HG02885 (cell line): Measurements from ENCODE around the gene EFCAB11.
"Not testable (repeated sequence)": the region's sequence is repeated elsewhere in the genome, so short reads cannot be mapped to it uniquely, and the experiment has no call there.

Experiments
- ATAC-seq: cut with Tn5 transposase; IDR thresholded peaks from one replicate; pipeline ENCODE4 v1.9.1; 2021; ENCODE audit warnings: mild to moderate bottlenecking; ENCODE audit not compliant: unreplicated experiment, poor library complexity

EFCAB11 gene

DNA sequence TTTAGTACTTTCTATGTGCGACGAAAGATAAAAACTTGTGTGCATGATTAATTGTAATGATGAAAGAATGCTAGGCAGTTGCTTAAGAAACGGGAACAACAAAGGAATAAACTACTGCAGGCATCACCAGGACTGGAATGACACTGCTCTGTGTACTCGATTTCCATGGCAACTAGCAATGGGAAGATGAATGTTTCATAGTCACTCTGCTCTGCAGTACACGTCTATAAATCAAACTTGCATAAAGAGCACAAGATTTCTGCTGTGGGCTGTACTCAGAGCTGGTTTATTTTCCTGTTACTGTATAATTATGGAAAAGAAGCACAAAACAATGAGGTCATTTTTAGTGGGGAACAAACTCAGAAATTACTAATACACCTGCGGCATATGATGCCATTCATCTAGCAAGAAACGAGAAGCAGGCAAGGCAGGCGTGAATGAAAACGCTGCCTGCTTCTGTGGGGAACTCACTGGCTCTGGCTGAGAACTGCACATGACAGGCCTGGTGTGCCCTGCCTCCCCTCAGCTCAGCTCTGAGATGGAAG lies 41.8 kb downstream of the EFCAB11 start:
- no peak for ATAC-seq

DNA sequence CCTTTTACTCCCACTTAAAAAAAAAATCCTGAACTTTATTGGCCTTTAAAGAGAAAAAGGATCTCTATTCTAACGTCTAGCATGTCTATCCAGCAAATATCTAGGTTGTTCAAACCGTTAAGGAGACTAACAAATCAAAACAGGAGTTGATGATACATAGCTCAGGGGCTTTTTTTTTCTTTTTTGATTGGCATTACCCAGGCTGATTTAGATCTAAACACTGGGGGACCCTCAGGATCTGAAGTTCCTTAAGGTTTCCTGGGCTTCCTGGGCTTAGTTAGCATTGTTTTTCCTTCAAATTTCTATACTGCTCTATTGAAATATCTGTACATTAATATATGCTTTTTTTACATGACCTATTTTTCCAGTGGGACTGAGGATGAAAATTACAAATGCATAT lies 42.3 kb downstream of the EFCAB11 start:
- no peak for ATAC-seq

DNA sequence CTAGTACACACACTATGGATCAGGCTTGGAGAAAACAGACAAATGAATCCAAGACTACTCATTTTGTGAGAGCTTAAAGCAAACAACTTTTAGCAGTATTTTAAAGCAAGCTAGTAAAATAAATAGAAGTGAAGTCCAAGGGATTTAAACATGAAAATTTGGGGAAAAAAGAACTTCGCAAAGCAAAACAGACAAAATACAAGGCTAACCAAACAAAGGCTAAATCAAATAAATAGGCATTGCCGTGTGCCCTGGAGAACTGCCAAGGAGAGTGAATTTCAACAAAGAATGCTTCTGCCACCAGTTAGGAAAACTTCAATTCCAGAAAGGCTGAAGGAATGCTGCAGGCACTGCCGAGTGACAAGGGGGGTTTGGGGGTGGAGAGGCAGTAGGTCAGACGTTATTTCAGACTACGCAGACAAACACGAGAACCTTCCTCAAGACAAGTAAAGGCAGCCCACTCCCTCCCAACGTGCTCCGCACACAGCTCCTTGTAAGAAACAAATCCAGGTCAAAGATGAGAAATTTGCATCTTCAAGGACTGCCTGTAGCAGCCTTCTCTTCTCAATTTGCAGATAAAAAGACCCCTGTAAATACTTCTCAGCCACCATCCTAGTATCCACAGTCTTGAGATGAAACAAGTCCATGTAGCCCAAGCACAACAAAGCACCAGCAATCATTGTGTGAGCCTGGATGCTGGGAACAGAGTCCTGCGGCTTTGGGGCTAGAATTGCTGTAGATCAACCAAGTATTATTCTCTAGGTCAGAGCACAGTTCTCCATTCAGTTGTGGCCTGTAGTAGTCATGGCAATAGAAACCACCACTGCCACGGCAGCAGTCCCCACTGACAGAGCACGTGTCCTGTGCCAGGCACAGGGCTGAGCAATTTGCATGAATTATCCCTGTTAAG lies 43.3 kb downstream of the EFCAB11 start:
- no peak for ATAC-seq

DNA sequence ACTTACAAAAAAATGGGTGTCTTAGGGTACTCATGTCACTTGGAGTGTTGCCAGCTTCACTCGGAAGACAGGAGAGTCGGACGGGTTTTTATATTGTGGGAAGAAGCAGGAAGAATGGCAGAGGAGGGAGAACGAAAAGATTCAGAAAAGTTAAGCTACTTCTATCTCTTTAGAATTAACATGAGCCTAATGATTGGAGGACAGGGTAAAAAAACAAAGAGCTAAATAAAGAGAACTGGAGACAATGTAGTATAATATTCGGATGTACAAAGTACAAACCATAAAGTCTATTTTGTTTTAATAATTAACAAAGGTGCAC lies 43.9 kb downstream of the EFCAB11 start:
- no peak for ATAC-seq

DNA sequence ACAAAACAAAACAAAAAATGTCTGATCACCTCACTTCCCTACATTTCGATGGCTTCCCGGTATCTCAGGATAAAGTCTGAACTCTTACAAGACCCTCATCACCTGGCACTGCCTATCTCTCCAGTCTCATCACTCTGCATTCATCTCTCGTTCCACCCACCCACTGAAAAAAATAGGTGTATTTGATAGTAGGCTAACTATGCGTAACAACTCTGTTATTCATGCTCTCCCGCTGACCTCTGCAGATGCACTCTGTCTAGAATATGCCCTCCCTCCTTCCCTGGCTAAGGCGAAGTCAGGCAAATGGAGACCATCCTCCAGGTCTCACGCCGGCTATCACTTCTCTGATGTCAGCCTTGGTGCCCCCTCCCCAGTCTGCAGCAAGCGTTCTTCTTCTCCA lies 44.9 kb downstream of the EFCAB11 start:
- no peak for ATAC-seq

DNA sequence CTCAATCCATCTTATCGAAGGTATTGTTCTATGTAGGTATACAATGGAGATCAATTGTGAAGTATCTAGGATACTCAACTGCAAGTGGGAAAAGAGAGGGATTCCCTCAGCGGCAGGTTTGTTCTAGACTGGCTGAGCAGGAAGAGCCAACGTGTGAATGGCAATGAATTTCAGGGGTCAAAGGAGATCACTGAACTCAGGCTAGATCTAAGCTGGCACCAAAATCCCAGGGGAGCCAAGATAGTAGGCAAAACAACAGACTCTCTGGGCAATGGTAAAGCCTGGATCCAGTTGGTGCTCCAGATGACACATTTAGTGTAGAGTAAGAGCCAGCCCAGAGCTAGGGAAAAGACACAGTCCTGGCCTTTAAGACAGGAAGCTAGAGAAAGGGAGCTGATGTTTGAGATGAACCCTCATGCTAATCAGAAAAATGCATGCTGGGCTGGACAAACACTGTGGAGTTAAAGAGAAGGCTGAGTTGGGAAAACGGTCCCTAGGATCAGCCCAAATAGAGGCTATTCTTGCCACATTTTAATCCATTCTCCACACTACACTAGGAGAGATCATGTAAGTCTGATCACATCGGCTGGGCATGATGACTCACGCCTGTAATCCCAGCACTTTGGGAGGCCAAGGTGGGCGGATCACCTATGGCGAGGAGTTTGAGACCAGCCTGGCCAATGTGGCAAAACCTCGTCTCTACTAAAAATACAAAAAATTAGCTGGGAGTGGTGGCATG lies 45.6 kb downstream of the EFCAB11 start:
- no peak for ATAC-seq

DNA sequence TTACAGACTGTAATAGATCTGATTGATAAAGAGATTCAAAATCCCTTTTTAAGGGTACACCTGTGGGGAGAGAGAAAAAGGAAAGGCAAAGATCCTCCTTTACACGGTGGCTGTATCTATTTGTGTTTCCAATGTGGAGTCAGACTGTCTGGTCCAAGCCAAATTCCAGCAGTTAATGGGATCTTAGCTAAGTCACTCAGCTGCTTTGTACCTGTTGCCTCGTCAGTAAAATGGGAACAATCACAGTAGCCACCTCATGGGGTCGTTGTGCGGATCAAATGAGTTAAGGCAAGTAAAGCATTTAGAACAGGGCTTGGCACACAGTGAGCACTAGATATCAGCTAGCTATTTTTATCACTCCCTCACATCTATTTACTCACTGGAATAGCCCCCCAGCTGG lies 46.9 kb downstream of the EFCAB11 start:
- no peak for ATAC-seq

DNA sequence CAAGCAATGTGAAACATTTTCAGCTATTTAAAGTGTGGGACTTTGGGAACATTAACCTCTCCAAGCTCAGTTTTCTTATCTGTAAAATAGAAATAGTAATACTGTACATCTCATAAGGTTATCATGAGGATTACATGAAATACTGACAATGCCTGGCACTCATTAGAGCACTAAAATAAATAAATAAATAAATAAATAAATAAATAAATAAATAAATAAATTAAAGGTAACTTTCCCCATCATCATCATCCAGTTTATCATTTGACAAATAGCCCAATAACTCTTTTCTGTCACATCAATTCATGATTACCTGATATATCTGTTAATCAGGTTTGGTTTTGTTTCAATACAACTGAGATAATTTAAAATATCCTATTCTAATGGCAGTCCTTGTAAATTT lies 48.5 kb downstream of the EFCAB11 start:
- no peak for ATAC-seq

DNA sequence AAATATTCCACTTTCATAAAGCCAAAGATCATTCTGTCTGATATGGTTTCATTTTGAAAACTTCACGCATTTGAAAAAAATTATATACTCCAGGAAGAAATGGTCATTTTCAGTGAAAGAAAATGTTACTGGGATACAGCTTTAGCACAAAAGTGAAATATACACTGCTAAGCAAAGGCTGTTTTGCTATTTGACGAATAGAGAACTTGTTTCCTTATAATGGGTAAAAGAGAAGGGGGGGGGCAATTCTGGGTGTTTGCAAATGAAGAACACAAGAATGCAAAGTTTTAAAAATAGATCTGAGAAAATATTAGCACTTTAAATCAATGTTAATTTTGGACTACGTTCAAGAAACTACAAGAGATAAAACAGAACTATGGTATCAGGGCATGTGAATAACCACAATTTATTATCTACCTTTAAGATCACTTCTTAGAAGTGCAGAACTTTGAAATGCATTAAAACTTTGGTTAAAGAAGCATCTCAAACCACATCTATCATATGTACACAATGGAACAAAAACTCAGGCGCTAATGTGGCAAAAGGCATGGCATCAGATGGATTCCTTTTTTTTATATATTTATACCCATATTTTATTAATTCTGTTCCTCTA lies 51.1 kb downstream of the EFCAB11 start:
- ATAC-seq: no peak

DNA sequence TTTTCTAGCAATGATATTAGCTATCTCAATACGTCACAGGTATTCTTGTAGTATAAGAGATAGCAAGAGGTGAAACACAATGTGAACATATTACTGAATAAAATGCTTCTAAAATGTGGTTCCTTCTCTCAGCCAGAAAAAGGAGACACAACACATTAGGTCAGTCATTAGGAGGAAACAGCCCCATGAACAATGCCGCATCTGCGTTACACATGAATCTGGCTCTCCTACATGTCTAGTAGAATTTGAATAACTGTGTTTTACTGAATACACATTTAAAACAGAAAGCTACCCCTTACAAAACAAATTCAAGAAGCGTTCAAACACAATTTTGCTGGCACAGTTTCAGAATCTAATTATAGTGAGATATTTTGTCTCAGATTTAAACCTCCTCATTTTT lies 51.6 kb downstream of the EFCAB11 start:
- no peak for ATAC-seq

DNA sequence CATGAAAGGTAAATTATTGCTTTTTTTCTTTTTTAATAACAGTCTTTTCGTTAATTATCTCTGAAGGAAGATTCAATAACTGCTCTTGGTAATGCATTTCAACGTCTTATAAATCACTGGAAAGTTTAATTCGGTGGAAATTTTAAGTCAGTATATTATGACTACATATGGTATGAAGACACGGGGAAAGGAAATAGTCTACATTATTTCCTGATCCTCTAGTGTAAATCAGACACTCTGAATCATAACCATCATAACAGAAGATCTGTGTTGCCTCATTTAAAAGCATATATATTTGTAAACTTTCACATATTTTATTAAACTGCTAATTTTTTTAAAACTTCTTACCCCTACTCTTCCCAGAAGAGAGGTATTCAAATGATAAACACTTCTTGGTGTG lies 53.7 kb downstream of the EFCAB11 start:
- ATAC-seq: no peak

DNA sequence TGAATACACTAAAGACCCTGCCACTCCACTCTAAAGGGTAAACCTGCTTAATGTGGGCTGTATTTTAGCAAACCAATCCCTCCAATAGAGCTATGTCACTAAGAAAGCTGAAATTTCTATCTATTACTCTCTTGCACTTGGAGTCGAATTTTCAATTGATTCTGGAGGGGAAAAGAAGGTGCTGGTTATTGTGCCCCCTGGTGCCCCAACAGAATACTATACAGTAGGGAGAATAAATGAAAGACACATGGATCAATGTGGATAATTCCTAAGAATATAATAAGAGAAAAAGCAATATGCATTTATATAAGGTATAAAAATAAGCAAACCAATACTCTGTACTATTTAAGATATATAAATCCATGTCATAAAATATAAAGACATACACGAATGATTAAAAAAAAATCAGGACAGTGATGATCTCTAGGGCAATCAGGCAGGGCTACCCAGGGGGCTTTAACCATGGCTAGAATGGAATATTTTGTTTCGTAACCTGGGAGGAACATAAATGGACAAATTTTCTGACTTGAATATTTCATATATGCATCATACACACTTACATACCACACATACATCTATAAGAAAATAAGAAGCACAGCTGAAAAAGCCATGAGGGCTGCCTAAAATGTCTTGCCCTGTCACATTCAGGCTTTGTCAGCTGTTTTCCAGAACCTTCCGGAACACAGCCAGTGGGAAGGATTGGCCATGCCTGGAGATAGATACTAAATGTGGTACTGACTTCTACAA lies 54.4 kb downstream of the EFCAB11 start:
- no peak for ATAC-seq

DNA sequence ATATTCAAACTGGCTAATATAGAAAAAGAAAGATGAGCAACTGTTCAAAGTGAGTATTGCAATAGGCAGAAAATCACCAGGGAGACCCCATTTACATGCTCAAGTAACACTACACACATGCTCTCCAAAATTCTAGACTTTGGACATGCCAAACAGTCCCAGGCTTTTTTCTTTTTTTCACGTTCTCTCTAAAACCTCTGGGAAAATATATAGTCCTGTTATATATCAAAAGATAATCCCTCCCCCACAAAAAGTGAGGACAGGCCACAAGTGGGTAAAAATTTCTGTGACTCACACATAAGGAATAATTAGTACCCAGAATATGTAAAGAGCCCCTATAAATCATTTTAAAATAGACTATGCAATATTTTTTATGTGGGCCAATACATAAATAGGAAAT lies 55.2 kb downstream of the EFCAB11 start:
- no peak for ATAC-seq

DNA sequence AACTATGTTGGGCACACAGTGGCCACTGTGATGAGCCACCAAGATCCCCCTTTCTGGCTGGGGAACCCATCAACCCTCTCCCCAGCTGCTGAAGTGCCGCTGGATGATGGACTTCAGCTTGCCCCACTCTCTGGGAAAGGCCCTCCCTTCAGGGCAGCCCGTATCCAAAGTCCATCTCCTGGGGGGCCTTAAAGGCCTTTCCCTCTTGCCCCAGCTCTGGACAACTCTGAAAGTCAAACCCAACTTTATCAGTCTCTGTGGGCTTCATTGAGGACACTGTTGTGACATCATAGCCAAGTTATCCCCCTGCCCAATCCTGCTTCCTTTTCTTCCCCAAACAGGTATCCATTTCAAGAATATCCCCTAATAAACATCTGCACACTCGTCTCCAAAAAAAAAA lies 61.1 kb downstream of the EFCAB11 start:
- not testable (repeated sequence) for ATAC-seq

DNA sequence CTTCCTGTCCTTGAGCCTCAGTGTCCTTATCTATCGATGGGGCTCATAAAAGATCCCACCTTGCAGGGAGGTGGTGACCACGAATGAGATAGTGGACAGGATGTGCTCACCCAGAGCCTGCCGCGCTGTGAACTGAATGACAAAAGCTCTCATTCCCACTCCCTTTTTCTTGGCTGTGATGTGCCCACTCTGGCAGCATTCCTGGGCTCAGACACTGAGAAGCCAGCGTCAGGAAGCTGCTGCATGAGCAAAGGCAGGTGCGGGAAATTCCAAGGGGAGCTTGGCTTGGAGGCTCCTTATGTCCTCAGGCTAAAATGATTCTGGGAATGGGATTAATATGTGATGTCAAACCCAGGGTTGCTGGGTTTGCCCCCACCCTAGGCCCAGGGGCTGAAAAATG lies 61.6 kb downstream of the EFCAB11 start:
- no peak for ATAC-seq

DNA sequence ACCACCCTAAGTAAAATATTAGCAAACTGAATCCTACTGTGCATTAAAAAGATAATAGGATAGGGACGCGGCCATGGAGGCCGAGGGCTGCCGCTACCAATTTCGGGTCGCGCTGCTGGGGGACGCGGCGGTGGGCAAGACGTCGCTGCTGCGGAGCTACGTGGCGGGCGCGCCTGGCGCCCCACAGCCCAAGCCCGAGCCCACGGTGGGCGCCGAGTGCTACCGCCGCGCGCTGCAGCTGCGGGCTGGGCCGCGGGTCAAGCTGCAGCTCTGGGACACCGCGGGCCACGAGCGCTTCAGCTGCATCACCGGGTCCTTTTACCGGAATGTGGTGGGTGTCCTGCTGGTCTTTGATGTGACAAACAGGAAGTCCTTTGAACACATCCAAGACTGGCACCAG lies 62.8 kb downstream of the EFCAB11 start:
- not testable (repeated sequence) for ATAC-seq

DNA sequence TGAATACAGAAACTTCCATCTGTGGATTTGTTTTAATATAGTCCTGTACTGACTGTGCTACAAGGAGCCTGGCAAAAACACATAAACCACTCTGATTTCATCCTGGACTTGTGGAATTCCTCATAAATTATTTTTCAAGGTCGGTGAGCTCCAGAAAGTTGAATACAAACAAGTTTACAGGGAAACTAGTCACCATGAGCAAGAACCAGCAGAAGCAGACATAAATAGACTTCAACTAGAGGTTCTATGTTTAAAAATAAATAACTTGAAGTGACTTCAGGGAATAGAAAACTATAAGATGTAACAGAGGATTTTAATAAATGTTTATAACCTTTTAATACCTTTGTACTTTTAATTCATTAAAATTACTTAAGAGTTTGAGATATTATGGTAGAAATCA lies 63.5 kb downstream of the EFCAB11 start:
- ATAC-seq: no peak

DNA sequence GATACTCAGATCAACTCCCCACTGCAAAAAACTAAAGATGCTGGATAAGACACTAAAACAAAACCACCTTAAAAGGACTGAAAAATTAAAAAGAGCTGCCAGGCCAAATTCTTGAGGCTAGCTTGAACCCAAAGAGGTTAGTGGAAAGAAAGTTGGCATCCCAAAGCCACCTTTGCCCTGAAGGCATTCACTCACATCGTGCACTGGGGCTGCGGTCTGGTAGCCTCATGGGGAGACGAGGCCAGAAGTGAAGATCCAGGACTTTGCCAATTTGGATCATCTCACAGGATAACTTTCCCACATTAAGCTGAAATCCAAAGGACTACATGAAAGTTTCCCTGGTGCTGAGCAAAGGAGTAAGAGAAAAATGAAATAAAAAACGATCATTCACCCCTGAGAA lies 63.9 kb downstream of the EFCAB11 start:
- no peak for ATAC-seq

DNA sequence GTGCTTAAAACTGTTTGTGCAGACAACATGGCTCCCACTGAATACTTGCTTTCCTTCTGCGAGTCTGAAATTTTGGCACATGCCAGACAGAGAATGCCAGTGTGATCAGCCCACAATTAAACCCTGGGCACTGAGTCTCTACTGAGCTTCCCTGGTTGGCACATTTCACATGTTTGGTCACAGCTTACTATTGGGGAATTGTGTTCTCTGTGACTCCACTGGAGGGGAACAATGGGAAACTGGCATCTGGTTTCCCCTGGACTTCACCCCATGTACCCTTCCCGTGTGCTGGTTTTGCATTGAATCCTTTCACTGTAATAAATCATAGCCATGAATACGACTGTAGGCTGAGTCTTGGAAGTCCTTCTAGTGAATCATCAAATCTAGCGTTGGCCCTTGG lies 64.9 kb downstream of the EFCAB11 start:
- ATAC-seq: no peak

DNA sequence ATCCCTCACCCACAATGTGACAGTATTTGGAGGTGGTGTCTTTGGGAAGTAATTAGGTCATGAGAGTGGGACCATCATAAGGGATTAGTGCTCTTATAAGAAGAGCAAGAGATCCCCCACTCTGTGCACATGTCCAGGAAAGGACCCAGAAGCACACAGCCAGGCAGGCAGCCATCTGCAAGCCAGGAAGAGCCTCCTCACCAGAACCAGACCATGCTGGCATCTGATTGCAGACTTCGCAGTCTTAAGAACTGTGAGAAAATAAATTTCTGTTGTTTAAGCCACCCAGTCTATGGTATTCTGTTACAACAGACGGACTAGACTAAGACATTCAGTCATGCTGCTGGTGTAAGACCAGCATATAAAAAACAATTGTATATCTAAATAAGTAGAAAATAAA lies 69.8 kb downstream of the EFCAB11 start:
- no peak for ATAC-seq
